Measurements from ENCODE around the gene CDH13. TPM values are rescaled to one million over a fixed set of nuclear protein-coding genes. Genes with fewer than 3 reads are reported as not detected.

Gene CDH13
- total and polyA plus RNA-seq, 10 of the 15 experiments (the other 5 are each of a cell fraction or from before 2014, with no cell fraction given): under 0.01 to 0.05 TPM; not detected in 8

- CTCF ChIA-PET: no interaction called here
- H3K79me2 ChIP-seq (ENCODE audit: control insufficient read depth, insufficient read depth, low read length): no peaks in the 10 kb centered on the region
- H3K36me3 ChIP-seq (ENCODE audit: control insufficient read depth in 2 of 2, insufficient read depth in 2 of 2, low read length in 1 of 2): no peaks in the 10 kb centered on the region
- WGBS (ENCODE audit: insufficient coverage, insufficient replicate concordance, low lambda C conversion rate, missing lambda C conversion rate): 38% methylated on average over 3 of the region's 3 CpGs
- no peaks in the 10 kb centered on the region for H3K4me1 ChIP-seq (ENCODE audit: control insufficient read depth, insufficient read depth, low read length)
- no peak overlapping the region for H3K4me2 ChIP-seq (ENCODE audit: control insufficient read depth, insufficient read depth)
- RAD21 ChIA-PET (ENCODE audit: unreplicated experiment): no interaction called here
- peaks cover 0 to 2% of the 10 kb centered on the region in 2 experiments; a peak in 1 of 4 replicates for H3K27me3 ChIP-seq (replicated peaks in 1 of 2; ENCODE audit: control insufficient read depth in 2 of 2, insufficient read depth in 2 of 2, low read length in 1 of 2)
- H3K9ac ChIP-seq (ENCODE audit: control insufficient read depth, insufficient read depth, low read length): no peak overlapping the region
- H4K20me1 ChIP-seq (ENCODE audit: control insufficient read depth, insufficient read depth): no peaks in the 10 kb centered on the region
- no peak overlapping the region for H3K27ac ChIP-seq (ENCODE audit: control insufficient read depth, insufficient read depth)
- SMC1A ChIA-PET (ENCODE audit: uncharacterized antibody, unreplicated experiment): no interaction called here
- no peak overlapping the region for H3K4me3 ChIP-seq
- DNase-seq (ENCODE audit: low read depth, low spot score) (no peak), ATAC-seq (no peak), FAIRE-seq (no peak)
- POLR2A ChIA-PET: no interaction called here
- intact Hi-C loops (cut with micrococcal nuclease; ENCODE audit: unreplicated experiment): no loop called here
- H2AFZ ChIP-seq (ENCODE audit: control insufficient read depth, low read depth, low read length): no peak overlapping the region
- BruUV-seq (replicated peaks): no TSS peak
- in situ Hi-C loops (cut with MboI): no loop called here
- no peak for TF ChIP-seq BRCA1 (IDR thresholded peaks at IDR 0.05; ENCODE audit: low read depth, low read length)
- TF ChIP-seq TBL1XR1 (IDR thresholded peaks at IDR 0.05; ENCODE audit: low read depth, low read length): no peak
- TF ChIP-seq CBX3 (IDR thresholded peaks at IDR 0.05; ENCODE audit: borderline replicate concordance, low read depth): no peak
- no peak for TF ChIP-seq ZBTB33 (IDR thresholded peaks at IDR 0.05)
- no peak for TF ChIP-seq SREBF2 (IDR thresholded peaks at IDR 0.05; ENCODE audit: low read length)
- TF ChIP-seq BHLHE40 (IDR thresholded peaks at IDR 0.05; ENCODE audit: borderline replicate concordance in 1 of 2, low read depth in 2 of 2, low read length in 1 of 2): no peak
- no peak for TF ChIP-seq RB1 (IDR thresholded peaks at IDR 0.05; ENCODE audit: borderline replicate concordance)
- no peak for TF ChIP-seq ZZZ3 (IDR thresholded peaks at IDR 0.05; ENCODE audit: control insufficient read depth, insufficient read length, low read depth)
- no peak for TF ChIP-seq CREM (IDR thresholded peaks at IDR 0.05; ENCODE audit: low read depth)
- no peak for TF ChIP-seq HCFC1 (IDR thresholded peaks at IDR 0.05; ENCODE audit: low read length)
- TF ChIP-seq EZH2 (IDR thresholded peaks at IDR 0.05; ENCODE audit: borderline replicate concordance, control insufficient read depth, low read depth, low read length): no peak
- TF ChIP-seq BCL11A (IDR thresholded peaks at IDR 0.05; ENCODE audit: low read depth, low read length): no peak
- TF ChIP-seq RFX5 (IDR thresholded peaks at IDR 0.05; ENCODE audit: low read depth, low read length): no peak
- no peaks in the 10 kb centered on the region for H3K9me3 ChIP-seq (replicated peaks; ENCODE audit: control insufficient read depth, insufficient read depth, low read length)
Observed at GRCh38 chr16:83588070-83588469, 961.3 kb downstream of the CDH13 start.
